ENCODE measurements around the gene SMIM13. TPM values are rescaled to one million over a fixed set of nuclear protein-coding genes. Genes with fewer than 3 reads are reported as not detected.
A peak's percentile ranks its signal among the peaks of the same experiment; 100 is the strongest.

The SMIM13 gene
- total RNA-seq, 2 donors from 2014 or later: 12.2 TPM

GRCh38 chr6:11094411-11094851 is 797 bp downstream of the SMIM13 start:
- peak overlapping the region; percentile 96 for H3K27ac Mint-ChIP-seq
- peak; percentile 85 for DNase-seq
- Histone ChIP-seq H3K27ac (ENCODE audit: low read depth, low read length) (no peak overlapping the region), H3K36me3 (ENCODE audit: control insufficient read depth, insufficient read depth, low read length) (peaks cover 10% of the 10 kb centered on the region), H3K4me1 (ENCODE audit: control insufficient read depth, insufficient read depth, low read length) (no peaks in the 10 kb centered on the region), H3K9me3 (ENCODE audit: control insufficient read depth, low read length) (no peaks in the 10 kb centered on the region), H3K27me3 (ENCODE audit: control insufficient read depth, insufficient read depth, low read length, poor library complexity, severe bottlenecking) (no peaks in the 10 kb centered on the region), H3K9ac (ENCODE audit: extremely low read depth, low read length, poor library complexity, severe bottlenecking) (peak overlapping the region; percentile 77), H3K4me3 (ENCODE audit: low read length) (peak overlapping the region; percentile 95)
- TF ChIP-seq CTCF (conservative IDR thresholded peaks at IDR 0.05): no peak
- H3K4me3 Mint-ChIP-seq: peak overlapping the region; percentile 87
- H3K9me3 Mint-ChIP-seq: peaks cover 2% of the 10 kb centered on the region
- no peaks in the 10 kb centered on the region for H3K27me3 Mint-ChIP-seq (ENCODE audit: insufficient read depth)
- 0 to 1% methylated on average over 9 to 15 of the region's 15 CpGs for WGBS, 2 experiments (ENCODE audit: insufficient coverage in 1 of 2, insufficient read length in 1 of 2)
- H3K36me3 Mint-ChIP-seq (ENCODE audit: low read depth): peaks cover 6% of the 10 kb centered on the region
- H3K4me1 Mint-ChIP-seq: peaks cover 25% of the 10 kb centered on the region

GRCh38 chr6:11094941-11095340 is 1.3 kb downstream of the SMIM13 start:
- H3K4me1 ChIP-seq (ENCODE audit: control insufficient read depth, insufficient read depth, low read length): no peaks in the 10 kb centered on the region
- no peaks in the 10 kb centered on the region for H3K27me3 ChIP-seq (ENCODE audit: control insufficient read depth, insufficient read depth, low read length, poor library complexity, severe bottlenecking)
- H3K4me3 ChIP-seq (ENCODE audit: low read length): peak overlapping the region; percentile 95
- H3K27ac ChIP-seq (ENCODE audit: low read depth, low read length): no peak overlapping the region
- H3K27ac Mint-ChIP-seq: peak overlapping the region; percentile 96
- no peaks in the 10 kb centered on the region for H3K27me3 Mint-ChIP-seq (ENCODE audit: insufficient read depth)
- peaks cover 5% of the 10 kb centered on the region for H3K9me3 Mint-ChIP-seq
- H3K36me3 ChIP-seq (ENCODE audit: control insufficient read depth, insufficient read depth, low read length): peaks cover 14% of the 10 kb centered on the region
- TF ChIP-seq CTCF (conservative IDR thresholded peaks at IDR 0.05): no peak
- WGBS, 2 experiments (ENCODE audit: insufficient coverage in 1 of 2, insufficient read length in 1 of 2): 36 to 54% methylated on average over 5 to 7 of the region's 7 CpGs
- peaks cover under 1% of the 10 kb centered on the region for H3K9me3 ChIP-seq (ENCODE audit: control insufficient read depth, low read length)
- DNase-seq: no peak
- peak overlapping the region; percentile 77 for H3K9ac ChIP-seq (ENCODE audit: extremely low read depth, low read length, poor library complexity, severe bottlenecking)
- peak overlapping the region; percentile 87 for H3K4me3 Mint-ChIP-seq
- peaks cover 25% of the 10 kb centered on the region for H3K4me1 Mint-ChIP-seq
- H3K36me3 Mint-ChIP-seq (ENCODE audit: low read depth): peaks cover 11% of the 10 kb centered on the region

- no peak overlapping the region for H3K4me3 Mint-ChIP-seq
- TF ChIP-seq CTCF (conservative IDR thresholded peaks at IDR 0.05): no peak
- Histone ChIP-seq H3K36me3 (ENCODE audit: control insufficient read depth, insufficient read depth, low read length) (peaks cover 14% of the 10 kb centered on the region), H3K9me3 (ENCODE audit: control insufficient read depth, low read length) (peaks cover 12% of the 10 kb centered on the region), H3K27ac (ENCODE audit: low read depth, low read length) (no peak overlapping the region), H3K27me3 (ENCODE audit: control insufficient read depth, insufficient read depth, low read length, poor library complexity, severe bottlenecking) (no peaks in the 10 kb centered on the region), H3K9ac (ENCODE audit: extremely low read depth, low read length, poor library complexity, severe bottlenecking) (no peak overlapping the region), H3K4me3 (ENCODE audit: low read length) (peak overlapping the region; percentile 95), H3K4me1 (ENCODE audit: control insufficient read depth, insufficient read depth, low read length) (no peaks in the 10 kb centered on the region)
- WGBS, 2 experiments (ENCODE audit: insufficient coverage in 1 of 2, insufficient read length in 1 of 2): 74 to 75% methylated on average over 4 of the region's 4 CpGs
- H3K27me3 Mint-ChIP-seq (ENCODE audit: insufficient read depth): no peaks in the 10 kb centered on the region
- DNase-seq: peak; percentile 77
- no peak overlapping the region for H3K27ac Mint-ChIP-seq
- H3K4me1 Mint-ChIP-seq: peaks cover 25% of the 10 kb centered on the region
- peaks cover 8% of the 10 kb centered on the region for H3K9me3 Mint-ChIP-seq
- H3K36me3 Mint-ChIP-seq (ENCODE audit: low read depth): peaks cover 18% of the 10 kb centered on the region
Observed at GRCh38 chr6:11096109-11096508, 2.5 kb downstream of the SMIM13 start.
